ENCODE data around the gene SACS.

DNA sequence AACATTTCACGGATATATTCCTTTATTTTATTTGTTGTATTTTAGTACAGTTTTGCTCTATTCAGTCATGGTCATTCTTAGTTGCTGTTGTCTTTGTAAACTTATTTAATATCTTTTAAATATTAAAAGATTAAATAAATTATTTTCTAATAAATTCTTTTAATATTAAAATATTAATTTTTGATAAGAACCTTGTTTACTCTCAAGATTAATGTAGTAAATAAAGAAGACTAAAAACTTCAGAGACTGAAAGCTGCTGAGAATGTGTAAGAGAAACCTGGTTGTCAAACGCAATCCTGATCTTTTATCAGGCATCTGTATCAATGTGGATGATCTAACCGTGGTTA lies 34.4 kb upstream of the SACS start:
- TF ChIP-seq, protein P1, sequence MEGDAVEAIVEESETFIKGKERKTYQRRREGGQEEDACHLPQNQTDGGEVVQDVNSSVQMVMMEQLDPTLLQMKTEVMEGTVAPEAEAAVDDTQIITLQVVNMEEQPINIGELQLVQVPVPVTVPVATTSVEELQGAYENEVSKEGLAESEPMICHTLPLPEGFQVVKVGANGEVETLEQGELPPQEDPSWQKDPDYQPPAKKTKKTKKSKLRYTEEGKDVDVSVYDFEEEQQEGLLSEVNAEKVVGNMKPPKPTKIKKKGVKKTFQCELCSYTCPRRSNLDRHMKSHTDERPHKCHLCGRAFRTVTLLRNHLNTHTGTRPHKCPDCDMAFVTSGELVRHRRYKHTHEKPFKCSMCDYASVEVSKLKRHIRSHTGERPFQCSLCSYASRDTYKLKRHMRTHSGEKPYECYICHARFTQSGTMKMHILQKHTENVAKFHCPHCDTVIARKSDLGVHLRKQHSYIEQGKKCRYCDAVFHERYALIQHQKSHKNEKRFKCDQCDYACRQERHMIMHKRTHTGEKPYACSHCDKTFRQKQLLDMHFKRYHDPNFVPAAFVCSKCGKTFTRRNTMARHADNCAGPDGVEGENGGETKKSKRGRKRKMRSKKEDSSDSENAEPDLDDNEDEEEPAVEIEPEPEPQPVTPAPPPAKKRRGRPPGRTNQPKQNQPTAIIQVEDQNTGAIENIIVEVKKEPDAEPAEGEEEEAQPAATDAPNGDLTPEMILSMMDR (IDR thresholded peaks at IDR 0.05) = no peak
- TF ChIP-seq POLR2A (IDR thresholded peaks at IDR 0.05) = no peak
